ENCODE results near the gene METTL4. TPM values are rescaled to one million over a fixed set of nuclear protein-coding genes. Genes with fewer than 3 reads are reported as not detected.
"Not testable (repeated sequence)": the region's sequence is repeated elsewhere in the genome, so short reads cannot be mapped to it uniquely, and the experiment has no call there.

METTL4 gene
- polyA plus RNA-seq, 2 of the 4 experiments (the other 2 are of a cell fraction): 7.1 to 14.9 TPM

DNA sequence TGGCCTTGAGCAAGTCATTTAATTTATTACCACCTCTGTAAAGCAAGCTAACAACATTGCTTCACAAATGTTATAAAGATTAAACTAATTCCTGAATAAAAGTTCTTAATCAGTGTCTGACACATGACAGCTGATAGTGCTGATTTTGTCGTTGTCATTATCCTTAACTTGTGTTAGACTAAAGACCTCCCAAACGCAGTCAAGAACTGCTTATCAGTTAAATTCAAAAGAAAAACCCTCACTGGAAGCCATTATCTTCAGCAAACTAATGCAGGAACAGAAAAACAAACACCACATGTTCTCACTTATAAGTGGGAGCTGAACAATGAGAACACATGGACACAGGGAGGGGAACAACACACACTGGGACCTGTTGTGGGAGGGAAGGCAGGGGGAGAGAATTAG is 46.5 kb downstream of the METTL4 start:
- H3K27ac ChIP-seq; DNase-seq (ENCODE audit: low read depth in 1 of 2, low spot score in 1 of 2); H3K4me3 ChIP-seq; H3K9me3 ChIP-seq; H3K4me2 ChIP-seq; POLR2A ChIA-PET; CTCF ChIA-PET; ATAC-seq; FAIRE-seq; H3K4me1 ChIP-seq: not testable (repeated sequence)
- 52% methylated on average over 2 of the region's 2 CpGs for WGBS (ENCODE audit: missing lambda C conversion rate)

DNA sequence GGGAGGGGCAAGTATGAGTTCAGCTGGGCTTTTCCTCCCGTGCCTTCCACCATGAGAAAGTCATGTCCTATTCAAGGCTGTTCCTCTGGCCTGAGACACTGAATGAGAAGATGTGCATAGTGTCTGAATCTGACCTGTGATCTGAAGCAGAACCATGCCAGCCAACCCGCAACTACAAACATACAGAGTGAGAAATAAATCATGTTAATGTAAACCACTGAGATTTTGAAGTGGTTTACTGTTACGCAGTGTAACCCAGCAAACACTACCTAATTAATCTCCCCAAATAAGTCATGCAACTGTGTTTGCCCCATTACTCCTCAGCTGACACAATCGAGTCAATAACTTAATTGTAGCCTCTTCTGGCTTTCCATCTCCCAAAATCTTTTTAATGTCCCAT is 49.2 kb downstream of the METTL4 start:
- POLR2A ChIA-PET: no interaction called here
- CTCF ChIA-PET: no interaction called here
- Histone ChIP-seq H3K27ac (no peak overlapping the region), H3K4me3 (no peak overlapping the region), H3K4me1 (no peaks in the 10 kb centered on the region), H3K9me3 (no peaks in the 10 kb centered on the region), H3K4me2 (no peak overlapping the region)
- no peak for FAIRE-seq
- ATAC-seq: no peak
- WGBS (ENCODE audit: missing lambda C conversion rate): 70% methylated on average over 4 of the region's 4 CpGs
- TF ChIP-seq, protein P1, sequence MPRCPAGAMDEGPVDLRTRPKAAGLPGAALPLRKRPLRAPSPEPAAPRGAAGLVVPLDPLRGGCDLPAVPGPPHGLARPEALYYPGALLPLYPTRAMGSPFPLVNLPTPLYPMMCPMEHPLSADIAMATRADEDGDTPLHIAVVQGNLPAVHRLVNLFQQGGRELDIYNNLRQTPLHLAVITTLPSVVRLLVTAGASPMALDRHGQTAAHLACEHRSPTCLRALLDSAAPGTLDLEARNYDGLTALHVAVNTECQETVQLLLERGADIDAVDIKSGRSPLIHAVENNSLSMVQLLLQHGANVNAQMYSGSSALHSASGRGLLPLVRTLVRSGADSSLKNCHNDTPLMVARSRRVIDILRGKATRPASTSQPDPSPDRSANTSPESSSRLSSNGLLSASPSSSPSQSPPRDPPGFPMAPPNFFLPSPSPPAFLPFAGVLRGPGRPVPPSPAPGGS (IDR thresholded peaks at IDR 0.05): no peak
- no peak for TF ChIP-seq TFCP2L1 (CRISPR knock-in tag; IDR thresholded peaks at IDR 0.05)
- TF ChIP-seq FOSB (CRISPR knock-in tag; IDR thresholded peaks at IDR 0.05): no peak
- TF ChIP-seq JUNB (IDR thresholded peaks at IDR 0.05): no peak
- no peak for TF ChIP-seq RNF2 (IDR thresholded peaks at IDR 0.05; ENCODE audit: borderline replicate concordance, low read depth)
- TF ChIP-seq, protein P2, sequence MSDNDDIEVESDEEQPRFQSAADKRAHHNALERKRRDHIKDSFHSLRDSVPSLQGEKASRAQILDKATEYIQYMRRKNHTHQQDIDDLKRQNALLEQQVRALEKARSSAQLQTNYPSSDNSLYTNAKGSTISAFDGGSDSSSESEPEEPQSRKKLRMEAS (IDR thresholded peaks at IDR 0.05): no peak
- no peak for TF ChIP-seq MAZ (IDR thresholded peaks at IDR 0.05; ENCODE audit: borderline replicate concordance, low read depth, low read length)
- no peak for TF ChIP-seq NPAS2 (CRISPR knock-in tag; IDR thresholded peaks at IDR 0.05; ENCODE audit: borderline replicate concordance)
- TF ChIP-seq ESRRA (IDR thresholded peaks at IDR 0.05; ENCODE audit: borderline replicate concordance, low read length): no peak
- TF ChIP-seq POLR2A (IDR thresholded peaks at IDR 0.05; ENCODE audit: low read length): no peak
- TF ChIP-seq, protein P3, sequence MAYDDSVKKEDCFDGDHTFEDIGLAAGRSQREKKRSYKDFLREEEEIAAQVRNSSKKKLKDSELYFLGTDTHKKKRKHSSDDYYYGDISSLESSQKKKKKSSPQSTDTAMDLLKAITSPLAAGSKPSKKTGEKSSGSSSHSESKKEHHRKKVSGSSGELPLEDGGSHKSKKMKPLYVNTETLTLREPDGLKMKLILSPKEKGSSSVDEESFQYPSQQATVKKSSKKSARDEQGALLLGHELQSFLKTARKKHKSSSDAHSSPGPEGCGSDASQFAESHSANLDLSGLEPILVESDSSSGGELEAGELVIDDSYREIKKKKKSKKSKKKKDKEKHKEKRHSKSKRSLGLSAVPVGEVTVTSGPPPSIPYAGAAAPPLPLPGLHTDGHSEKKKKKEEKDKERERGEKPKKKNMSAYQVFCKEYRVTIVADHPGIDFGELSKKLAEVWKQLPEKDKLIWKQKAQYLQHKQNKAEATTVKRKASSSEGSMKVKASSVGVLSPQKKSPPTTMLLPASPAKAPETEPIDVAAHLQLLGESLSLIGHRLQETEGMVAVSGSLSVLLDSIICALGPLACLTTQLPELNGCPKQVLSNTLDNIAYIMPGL (CRISPR knock-in tag; IDR thresholded peaks at IDR 0.05; ENCODE audit: borderline replicate concordance): no peak
- TF ChIP-seq HEYL (CRISPR knock-in tag; IDR thresholded peaks at IDR 0.05): no peak
- TF ChIP-seq RCOR1 (IDR thresholded peaks at IDR 0.05; ENCODE audit: low read depth, low read length): no peak
- TF ChIP-seq KDM1A (IDR thresholded peaks at IDR 0.05; ENCODE audit: low read depth): no peak
- no peak for TF ChIP-seq NR3C1 (IDR thresholded peaks at IDR 0.05)
- no peak for TF ChIP-seq CBX8 (IDR thresholded peaks at IDR 0.05)
- no peak for DNase-seq (ENCODE audit: low read depth in 1 of 2, low spot score in 1 of 2)

DNA sequence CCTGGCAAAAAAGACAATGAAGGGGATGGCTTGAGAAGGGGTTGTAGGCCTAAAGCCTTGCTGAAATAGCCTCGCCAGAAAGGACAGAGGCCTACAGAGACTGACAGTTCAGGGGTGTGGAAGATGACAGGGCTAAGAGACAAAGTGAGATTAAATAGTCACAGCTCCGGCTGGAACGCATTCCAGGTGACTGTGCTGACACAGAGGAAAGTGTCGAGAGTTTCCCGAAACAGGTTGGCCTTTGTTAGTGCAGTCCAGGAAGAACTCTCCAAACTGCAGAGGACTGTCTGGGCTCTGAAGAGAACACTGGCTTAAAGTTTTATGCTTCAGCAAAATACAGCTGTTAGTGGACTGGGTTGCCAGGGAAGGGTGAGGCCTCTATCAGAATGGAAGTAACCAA is 52.8 kb downstream of the METTL4 start:
- peaks cover 31% of the 10 kb centered on the region for H3K4me1 ChIP-seq
- H3K4me3 ChIP-seq: no peak overlapping the region
- H3K4me2 ChIP-seq: no peak overlapping the region
- ATAC-seq: no peak
- no peak for FAIRE-seq
- TF ChIP-seq ZC3H11A (IDR thresholded peaks at IDR 0.05) (no peak), NFE2L2 (conservative IDR thresholded peaks at IDR 0.05; ENCODE audit: low read length) (no peak), RCOR1 (IDR thresholded peaks at IDR 0.05; ENCODE audit: low read depth, low read length) (no peak), FOSL2 (IDR thresholded peaks at IDR 0.05) (no peak), FOSL2 (CRISPR knock-in tag; IDR thresholded peaks at IDR 0.05) (no peak)
- TF ChIP-seq, protein P3 (CRISPR knock-in tag; IDR thresholded peaks at IDR 0.05; ENCODE audit: borderline replicate concordance): no peak
- no peaks in the 10 kb centered on the region for H3K9me3 ChIP-seq
- WGBS (ENCODE audit: missing lambda C conversion rate): 79% methylated on average over 5 of the region's 5 CpGs
- no peak for DNase-seq (ENCODE audit: low read depth in 1 of 2, low spot score in 1 of 2)
- CTCF ChIA-PET: interaction anchor here (0.7 kb wide), 1 partner anchor 414 kb away, joined by 3 read pairs; no protein-coding TSS in a partner anchor
- H3K27ac ChIP-seq: no peak overlapping the region
- POLR2A ChIA-PET: no interaction called here

Measured in A549 (cell line).